ENCODE results near the gene KLHL29.

DNA sequence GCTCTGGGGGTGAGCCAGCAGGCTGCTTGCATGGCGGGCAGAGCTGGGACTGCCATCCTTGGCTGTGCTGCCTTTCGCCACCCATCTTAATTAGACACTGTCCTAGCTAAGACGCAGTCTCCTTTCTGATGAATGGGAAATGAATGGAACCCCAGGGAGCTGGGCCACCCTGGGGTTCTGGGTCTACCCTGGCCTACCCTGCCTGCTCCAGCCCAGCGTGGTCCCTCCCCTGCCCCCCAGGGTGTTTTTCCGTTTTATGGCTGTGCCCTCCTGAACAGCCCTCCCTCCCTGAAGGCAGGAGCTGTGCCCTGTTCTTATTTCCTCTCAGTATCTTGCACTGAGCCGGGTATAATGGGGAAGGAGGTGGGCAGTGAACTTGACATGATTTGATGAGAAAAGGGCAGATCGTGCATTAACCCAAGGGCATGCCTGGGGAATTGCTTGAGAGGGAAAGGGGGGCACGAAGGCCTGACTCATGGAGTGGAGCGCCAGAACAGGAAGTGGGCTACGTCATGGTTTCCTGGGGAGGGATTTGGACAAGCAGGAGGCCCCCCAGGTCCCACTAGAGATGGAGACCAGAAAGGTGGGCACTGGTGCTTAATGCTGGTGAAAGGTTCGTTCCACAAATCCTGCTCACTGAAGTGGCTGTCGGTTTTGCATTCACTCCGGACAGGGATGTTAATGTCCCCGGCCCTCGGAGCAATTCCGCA, 165.0 kb downstream of the KLHL29 start:
- TF ChIP-seq, protein P1, sequence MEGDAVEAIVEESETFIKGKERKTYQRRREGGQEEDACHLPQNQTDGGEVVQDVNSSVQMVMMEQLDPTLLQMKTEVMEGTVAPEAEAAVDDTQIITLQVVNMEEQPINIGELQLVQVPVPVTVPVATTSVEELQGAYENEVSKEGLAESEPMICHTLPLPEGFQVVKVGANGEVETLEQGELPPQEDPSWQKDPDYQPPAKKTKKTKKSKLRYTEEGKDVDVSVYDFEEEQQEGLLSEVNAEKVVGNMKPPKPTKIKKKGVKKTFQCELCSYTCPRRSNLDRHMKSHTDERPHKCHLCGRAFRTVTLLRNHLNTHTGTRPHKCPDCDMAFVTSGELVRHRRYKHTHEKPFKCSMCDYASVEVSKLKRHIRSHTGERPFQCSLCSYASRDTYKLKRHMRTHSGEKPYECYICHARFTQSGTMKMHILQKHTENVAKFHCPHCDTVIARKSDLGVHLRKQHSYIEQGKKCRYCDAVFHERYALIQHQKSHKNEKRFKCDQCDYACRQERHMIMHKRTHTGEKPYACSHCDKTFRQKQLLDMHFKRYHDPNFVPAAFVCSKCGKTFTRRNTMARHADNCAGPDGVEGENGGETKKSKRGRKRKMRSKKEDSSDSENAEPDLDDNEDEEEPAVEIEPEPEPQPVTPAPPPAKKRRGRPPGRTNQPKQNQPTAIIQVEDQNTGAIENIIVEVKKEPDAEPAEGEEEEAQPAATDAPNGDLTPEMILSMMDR (IDR thresholded peaks at IDR 0.05; ENCODE audit: insufficient read depth, low read length): no peak
- no peak for TF ChIP-seq POLR2AphosphoS5 (IDR thresholded peaks at IDR 0.05; ENCODE audit: low read depth)
- no peak for TF ChIP-seq GABPA (IDR thresholded peaks at IDR 0.05; ENCODE audit: low read depth)

Measured in HL-60 (cell line).